SK-N-SH treated with all-trans-retinoic acid at 6 μM for 48 hours (cell line): ENCODE data around the gene ALDH18A1.

Source experiments
- ATAC-seq: fragments of 200-7000 bp; cut with Tn5 transposase; 3 replicates; pipeline ENCODE4 v1.9.1; 2020; ENCODE audit warnings: mild to moderate bottlenecking, moderate library complexity
- ARNTL ChIP-seq: fragments of 450-650 bp; formaldehyde crosslinking; IDR thresholded peaks from 2 replicates; pipeline ENCODE4 v1.5.0; 2020; ENCODE audit warnings: low read depth, mild to moderate bottlenecking, moderate library complexity, borderline replicate concordance
- BACH2 ChIP-seq: fragments of 250-450 bp; sonication (Bioruptor Pico); IDR thresholded peaks from 2 replicates; pipeline ENCODE4 v1.9.0; 2021; ENCODE audit warnings: mild to moderate bottlenecking, borderline replicate concordance
- CREB5 ChIP-seq: fragments of 250-450 bp; sonication (Bioruptor Pico); IDR thresholded peaks from 2 replicates; pipeline ENCODE4 v1.5.1; 2020; ENCODE audit warnings: low read depth, mild to moderate bottlenecking, moderate library complexity
- CSDC2 ChIP-seq: fragments of 250-450 bp; sonication (Bioruptor Pico); IDR thresholded peaks from 2 replicates; pipeline ENCODE4 v1.5.0; 2020; ENCODE audit warnings: mild to moderate bottlenecking, moderate library complexity
- CSRNP3 ChIP-seq: fragments of 250-450 bp; sonication (Bioruptor Pico); IDR thresholded peaks from 2 replicates; pipeline ENCODE4 v1.5.1; 2021; ENCODE audit warnings: mild to moderate bottlenecking, moderate library complexity
- ESRRG ChIP-seq: fragments of 250-450 bp; sonication (Bioruptor Pico); IDR thresholded peaks from 2 replicates; pipeline ENCODE4 v1.6.1; 2021; ENCODE audit warnings: mild to moderate bottlenecking
- GLIS3 ChIP-seq: fragments of 250-450 bp; sonication (Bioruptor Pico); IDR thresholded peaks from 2 replicates; pipeline ENCODE4 v1.5.0; 2020; ENCODE audit warnings: mild to moderate bottlenecking, moderate library complexity
- ISL1 ChIP-seq: fragments of 250-450 bp; sonication (Bioruptor Pico); IDR thresholded peaks from 2 replicates; pipeline ENCODE4 v2.1.2; 2022; ENCODE audit warnings: mild to moderate bottlenecking, moderate library complexity
- OSR1 ChIP-seq: fragments of 250-450 bp; sonication (Bioruptor Pico); IDR thresholded peaks from 2 replicates; pipeline ENCODE4 v1.8.0; 2022; ENCODE audit warnings: moderate library complexity, mild to moderate bottlenecking, inconsistent platforms
- PATZ1 ChIP-seq: fragments of 250-450 bp; sonication (Bioruptor Pico); IDR thresholded peaks from 2 replicates; pipeline ENCODE4 v1.8.0; 2020; ENCODE audit warnings: mild to moderate bottlenecking, moderate library complexity, borderline replicate concordance
- PPARA ChIP-seq: fragments of 250-450 bp; sonication (Bioruptor Pico); IDR thresholded peaks from 2 replicates; pipeline ENCODE4 v1.5.0; 2020; ENCODE audit warnings: mild to moderate bottlenecking, borderline replicate concordance
- RARB ChIP-seq: fragments of 250-450 bp; sonication (Bioruptor Pico); IDR thresholded peaks from 2 replicates; pipeline ENCODE4 v1.8.0; 2021; ENCODE audit warnings: mild to moderate bottlenecking, moderate library complexity
- SNAI2 ChIP-seq: fragments of 250-450 bp; sonication (Bioruptor Pico); IDR thresholded peaks from 2 replicates; pipeline ENCODE4 v1.5.0; 2020; ENCODE audit warnings: mild to moderate bottlenecking, moderate library complexity
- TCF4 ChIP-seq: fragments of 250-450 bp; sonication (Bioruptor Pico); IDR thresholded peaks from 2 replicates; pipeline ENCODE4 v1.8.0; 2021; ENCODE audit warnings: mild to moderate bottlenecking, moderate library complexity, borderline replicate concordance
- TOX ChIP-seq: fragments of 250-450 bp; sonication (Bioruptor Pico); IDR thresholded peaks from 2 replicates; pipeline ENCODE4 v1.8.0; 2021; ENCODE audit warnings: mild to moderate bottlenecking, moderate library complexity, borderline replicate concordance
- ZC3H10 ChIP-seq: fragments of 250-450 bp; sonication (Bioruptor Pico); IDR thresholded peaks from 2 replicates; pipeline ENCODE4 v1.5.1; 2021; ENCODE audit warnings: mild to moderate bottlenecking, moderate library complexity
- ZFP3 ChIP-seq: fragments of 250-450 bp; sonication (Bioruptor Pico); IDR thresholded peaks from 2 replicates; pipeline ENCODE4 v1.5.0; 2020; ENCODE audit warnings: mild to moderate bottlenecking, moderate library complexity
- ZFP30 ChIP-seq: fragments of 450-650 bp; formaldehyde crosslinking; IDR thresholded peaks from 2 replicates; pipeline ENCODE4 v1.5.0; 2022; ENCODE audit warnings: mild to moderate bottlenecking, moderate library complexity
- ZNF70 ChIP-seq: fragments of 450-650 bp; formaldehyde crosslinking; IDR thresholded peaks from 2 replicates; pipeline ENCODE4 v1.5.0; 2020; ENCODE audit warnings: mild to moderate bottlenecking, moderate library complexity
- ZNF8 ChIP-seq: fragments of 450-650 bp; formaldehyde crosslinking; IDR thresholded peaks from 2 replicates; pipeline ENCODE4 v1.5.0; 2020; ENCODE audit warnings: mild to moderate bottlenecking, moderate library complexity
- TF ChIP-seq, protein P1 (sequence below): fragments of 250-450 bp; sonication (Bioruptor Pico); IDR thresholded peaks from 2 replicates; pipeline ENCODE4 v1.8.0; 2021; ENCODE audit warnings: low read depth, mild to moderate bottlenecking, moderate library complexity, borderline replicate concordance

Gene ALDH18A1

GRCh38 chr10:95571390-95571789 is 85.1 kb downstream of the ALDH18A1 start (continued):
- TF ChIP-seq CREB5 (no peak), ISL1 (CRISPR knock-in tag) (no peak), CSDC2 (CRISPR knock-in tag) (no peak), ZC3H10 (no peak), ZFP30 (CRISPR knock-in tag) (no peak), ESRRG (CRISPR knock-in tag) (no peak), ZNF8 (CRISPR knock-in tag) (no peak), OSR1 (CRISPR knock-in tag) (no peak), ZFP3 (CRISPR knock-in tag) (no peak), RARB (CRISPR knock-in tag) (no peak), CSRNP3 (CRISPR knock-in tag) (no peak), GLIS3 (CRISPR knock-in tag) (no peak), TCF4 (CRISPR knock-in tag) (no peak), BACH2 (no peak)
- TF ChIP-seq, protein P1, sequence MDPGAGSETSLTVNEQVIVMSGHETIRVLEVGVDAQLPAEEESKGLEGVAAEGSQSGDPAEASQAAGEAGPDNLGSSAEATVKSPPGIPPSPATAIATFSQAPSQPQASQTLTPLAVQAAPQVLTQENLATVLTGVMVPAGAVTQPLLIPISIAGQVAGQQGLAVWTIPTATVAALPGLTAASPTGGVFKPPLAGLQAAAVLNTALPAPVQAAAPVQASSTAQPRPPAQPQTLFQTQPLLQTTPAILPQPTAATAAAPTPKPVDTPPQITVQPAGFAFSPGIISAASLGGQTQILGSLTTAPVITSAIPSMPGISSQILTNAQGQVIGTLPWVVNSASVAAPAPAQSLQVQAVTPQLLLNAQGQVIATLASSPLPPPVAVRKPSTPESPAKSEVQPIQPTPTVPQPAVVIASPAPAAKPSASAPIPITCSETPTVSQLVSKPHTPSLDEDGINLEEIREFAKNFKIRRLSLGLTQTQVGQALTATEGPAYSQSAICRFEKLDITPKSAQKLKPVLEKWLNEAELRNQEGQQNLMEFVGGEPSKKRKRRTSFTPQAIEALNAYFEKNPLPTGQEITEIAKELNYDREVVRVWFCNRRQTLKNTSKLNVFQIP (CRISPR knock-in tag) = no peak
- TF ChIP-seq, all 23 proteins: peak for 0

GRCh38 chr10:95569368-95569767 is 87.1 kb downstream of the ALDH18A1 start:
- TF ChIP-seq GLIS3 (CRISPR knock-in tag) = no peak
- ATAC-seq = no peak

DNA sequence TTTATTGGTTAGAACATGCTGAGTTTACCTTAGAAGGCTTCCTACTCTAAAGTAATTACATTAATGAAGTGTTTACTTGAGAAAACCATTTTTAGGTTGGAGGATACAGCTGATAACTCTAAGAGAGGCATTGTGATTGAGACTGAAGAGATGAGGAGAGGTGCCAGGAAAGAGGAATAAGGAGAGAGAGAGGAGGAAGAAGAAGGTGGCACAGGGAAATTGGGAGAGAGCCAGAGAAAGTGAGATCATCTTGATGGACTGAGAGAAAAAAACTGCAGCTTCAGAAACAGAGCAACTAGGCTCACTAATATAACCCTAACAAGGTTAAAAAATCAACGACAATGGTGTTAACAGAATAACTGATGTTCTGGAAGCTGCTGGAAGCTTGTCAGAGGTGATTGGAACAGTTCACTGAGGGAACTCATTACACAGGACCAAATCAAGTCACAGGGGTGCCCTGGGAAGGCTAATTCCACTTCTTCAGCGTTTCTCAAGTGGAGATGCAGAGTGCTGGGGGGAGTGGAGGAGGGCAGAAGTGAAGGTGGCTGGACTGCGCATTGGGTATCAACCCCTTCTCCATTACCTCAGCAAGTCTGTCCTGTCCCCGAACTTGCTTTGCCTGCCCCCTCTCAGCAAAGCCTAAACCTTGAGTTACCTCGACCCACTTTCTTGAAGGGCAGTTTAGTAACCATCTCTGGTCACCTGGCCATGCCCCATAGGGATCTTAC is 88.4 kb downstream of the ALDH18A1 start:
- TF ChIP-seq TOX (CRISPR knock-in tag) (no peak), GLIS3 (CRISPR knock-in tag) (no peak), ZC3H10 (no peak), OSR1 (CRISPR knock-in tag) (no peak), PPARA (CRISPR knock-in tag) (no peak), TCF4 (CRISPR knock-in tag) (no peak), BACH2 (no peak), RARB (CRISPR knock-in tag) (no peak), PATZ1 (CRISPR knock-in tag) (no peak), ISL1 (CRISPR knock-in tag) (no peak), CSDC2 (CRISPR knock-in tag) (no peak), ZFP30 (CRISPR knock-in tag) (no peak), ZNF8 (CRISPR knock-in tag) (no peak), ARNTL (no peak), ESRRG (CRISPR knock-in tag) (no peak), SNAI2 (CRISPR knock-in tag) (no peak), ZNF70 (CRISPR knock-in tag) (no peak)
- TF ChIP-seq, protein P1 (CRISPR knock-in tag) = no peak
- no peak for ATAC-seq
